Neural cell (in vitro differentiated cells): ENCODE measurements around the gene TMC6. TPM values are rescaled to one million over a fixed set of nuclear protein-coding genes. Genes with fewer than 3 reads are reported as not detected.
"Not testable (repeated sequence)": the region's sequence is repeated elsewhere in the genome, so short reads cannot be mapped to it uniquely, and the experiment has no call there.

Experiments used
- H2AFZ ChIP-seq: fragments of 200-600, 300-800 bp; sonication (generic), shearing (Covaris generic); 2 replicates; pipeline ENCODE4 v1.6.0; 2014; ENCODE audit warnings: low read depth, mild to moderate bottlenecking, antibody characterized with exemption, low read length, moderate library complexity
- H3F3A ChIP-seq: fragments of 200-600 bp; shearing (Covaris generic); 2 replicates; pipeline ENCODE4 v1.6.1; 2016; ENCODE audit warnings: mild to moderate bottlenecking, moderate library complexity, mixed read lengths, antibody characterized with exemption, low read length; ENCODE audit not compliant: insufficient read depth, poor library complexity, severe bottlenecking
- H3K27ac ChIP-seq: fragments of 200-600, 300-800 bp; sonication (generic), shearing (Covaris generic); 2 replicates; pipeline ENCODE4 v1.5.1; 2014; ENCODE audit warnings: mild to moderate bottlenecking, low read length, moderate library complexity
- H3K27me3 ChIP-seq: fragments of 300-800, 200-600 bp; sonication (generic), shearing (Covaris generic); 2 replicates; pipeline ENCODE4 v1.6.0; 2014; ENCODE audit warnings: mild to moderate bottlenecking, low read depth, low read length, moderate library complexity; ENCODE audit not compliant: insufficient read depth
- H3K36me3 ChIP-seq: fragments of 300-800, 200-600 bp; sonication (generic), shearing (Covaris generic); 2 replicates; pipeline ENCODE4 v1.5.1; 2014; ENCODE audit warnings: mild to moderate bottlenecking, antibody characterized with exemption, low read length, moderate library complexity; ENCODE audit not compliant: insufficient read depth
- H3K4me2 ChIP-seq: fragments of 300-800, 200-600 bp; sonication (generic), shearing (Covaris generic); 2 replicates; pipeline ENCODE4 v1.6.0; 2014; ENCODE audit warnings: mild to moderate bottlenecking, low read length
- H3K4me3 ChIP-seq: fragments of 300-800, 200-600 bp; sonication (generic), shearing (Covaris generic); 2 replicates; pipeline ENCODE4 v1.5.1; 2014; ENCODE audit warnings: mild to moderate bottlenecking, low read length, moderate library complexity
- H3K79me2 ChIP-seq: fragments of 200-600 bp; shearing (Covaris generic); replicated peaks from 2 replicates; pipeline ENCODE4 v1.6.0; 2014; ENCODE audit warnings: mild to moderate bottlenecking, low read length, moderate library complexity; ENCODE audit not compliant: insufficient read depth
- H3K9ac ChIP-seq: fragments of 300-800, 200-600 bp; sonication (generic), shearing (Covaris generic); 2 replicates; pipeline ENCODE4 v1.6.1; 2016; ENCODE audit warnings: mild to moderate bottlenecking, low read length, mixed read lengths
- H3K9me2 ChIP-seq: fragments of 200-600 bp; shearing (Covaris generic); 2 replicates; pipeline ENCODE4 v1.6.1; 2016; ENCODE audit warnings: mild to moderate bottlenecking, low read length, mixed read lengths; ENCODE audit not compliant: insufficient read depth
- H3K9me3 ChIP-seq: fragments of 200-600, 300-800 bp; sonication (generic), shearing (Covaris generic); 2 replicates; pipeline ENCODE4 v1.6.1; 2016; ENCODE audit warnings: mild to moderate bottlenecking, mixed run types, low read length, moderate library complexity, mixed read lengths
- H4K20me1 ChIP-seq: fragments of 200-600 bp; shearing (Covaris generic); 2 replicates; pipeline ENCODE4 v1.6.1; 2016; ENCODE audit warnings: mild to moderate bottlenecking, mixed run types; ENCODE audit not compliant: insufficient read depth
- EP300 ChIP-seq: fragments of 450-650 bp; conservative IDR thresholded peaks from 2 replicates; pipeline ENCODE4 v1.6.1; 2014; ENCODE audit warnings: antibody characterized with exemption, mild to moderate bottlenecking, moderate library complexity; ENCODE audit not compliant: poor library complexity, severe bottlenecking
- EZH2 ChIP-seq: fragments of 200-600, 300-800 bp; shearing (Covaris generic), sonication (generic); IDR thresholded peaks from 2 replicates; pipeline ENCODE4 v1.6.1; 2014; ENCODE audit warnings: antibody characterized with exemption, low read length, borderline replicate concordance, mild to moderate bottlenecking; ENCODE audit not compliant: insufficient read depth, poor library complexity, severe bottlenecking
- MXI1 ChIP-seq: fragments of 450-650 bp; conservative IDR thresholded peaks from 2 replicates; pipeline ENCODE4 v1.6.1; 2014; ENCODE audit warnings: antibody characterized with exemption, mild to moderate bottlenecking; ENCODE audit not compliant: poor library complexity, severe bottlenecking
- POLR2AphosphoS5 ChIP-seq: IDR thresholded peaks from 2 replicates; pipeline ENCODE4 v1.6.1; 2012
- RAD21 ChIP-seq: fragments of 450-650 bp; conservative IDR thresholded peaks from 2 replicates; pipeline ENCODE4 v1.6.1; 2014; ENCODE audit warnings: antibody characterized with exemption, mild to moderate bottlenecking, moderate library complexity
- REST ChIP-seq: IDR thresholded peaks from 2 replicates; pipeline ENCODE4 v1.6.1; 2012; ENCODE audit warnings: borderline replicate concordance
- SMC3 ChIP-seq: fragments of 450-650 bp; conservative IDR thresholded peaks from 2 replicates; pipeline ENCODE4 v1.6.1; 2014; ENCODE audit warnings: antibody characterized with exemption, mild to moderate bottlenecking, moderate library complexity; ENCODE audit not compliant: poor library complexity
- TAF1 ChIP-seq: IDR thresholded peaks from 2 replicates; pipeline ENCODE4 v1.6.1; 2012; ENCODE audit warnings: low read depth
- polyA plus RNA-seq: library from polyadenylated mRNA; depleted of rRNA; stranded (reverse); fragments of >200 nt; gene quantifications from 2 replicates; pipeline ENCODE4 v1.2.3, GENCODE V29; 2014
- TF ChIP-seq, protein P1 (sequence below): fragments of 450-650 bp; IDR thresholded peaks from 2 replicates; pipeline ENCODE4 v1.5.1; 2014; ENCODE audit warnings: antibody characterized with exemption, mild to moderate bottlenecking, moderate library complexity; ENCODE audit not compliant: poor library complexity, severe bottlenecking

The TMC6 gene
- polyA plus RNA-seq, 1 donor from 2014 or later: 0.16 TPM

DNA sequence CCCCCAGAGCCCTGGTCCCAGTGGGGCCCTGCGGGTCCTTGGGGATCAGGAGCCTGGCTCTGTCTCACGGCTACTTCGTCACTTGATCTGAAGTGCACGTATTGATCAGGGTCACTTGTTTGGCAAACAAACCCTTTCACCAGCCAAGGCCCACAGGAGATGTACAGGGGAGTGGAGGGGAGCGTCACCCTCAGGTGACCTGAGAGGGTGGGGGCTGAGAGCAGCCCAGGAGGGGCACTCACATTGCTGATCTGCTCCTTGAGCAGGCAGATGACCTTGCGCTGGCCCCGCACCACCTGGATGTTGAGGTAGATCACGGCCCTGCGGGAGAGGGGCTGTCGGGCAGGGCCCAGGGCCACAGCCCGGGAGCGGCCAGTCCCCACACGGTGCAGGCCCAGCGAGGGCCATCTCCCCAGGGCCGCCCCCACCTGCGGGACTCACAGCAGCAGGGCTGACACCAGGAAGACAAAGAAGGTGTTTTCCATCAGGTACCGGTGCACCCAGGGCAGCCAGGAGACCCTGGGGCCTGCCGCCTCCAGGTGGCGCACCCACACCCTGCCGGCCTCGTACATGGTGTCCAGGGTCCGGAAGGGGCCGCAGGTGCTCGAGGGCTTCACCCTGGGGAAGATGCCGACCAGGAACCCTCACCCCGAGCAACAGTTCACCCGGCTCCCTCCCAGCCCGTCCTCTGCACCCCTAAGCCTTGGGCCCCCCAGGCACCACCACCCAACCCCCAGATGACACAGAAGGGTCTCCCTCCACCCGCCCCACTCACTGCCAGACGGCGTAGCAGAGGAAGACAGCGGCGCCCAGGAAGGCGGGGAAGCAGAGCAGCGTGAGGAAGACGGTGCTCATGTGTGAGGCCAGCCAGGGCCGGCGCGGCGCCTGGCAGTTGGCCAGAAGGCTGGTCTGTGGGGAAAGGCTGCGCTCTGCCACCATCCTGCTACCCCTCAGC lies 11.3 kb downstream of the TMC6 start:
- no peak overlapping the region for H3K27ac ChIP-seq
- H3K9ac ChIP-seq: no peak overlapping the region
- H2AFZ ChIP-seq: no peak overlapping the region
- no peaks in the 10 kb centered on the region for H4K20me1 ChIP-seq
- H3K4me3 ChIP-seq: no peak overlapping the region
- no peaks in the 10 kb centered on the region for H3K9me3 ChIP-seq
- no peaks in the 10 kb centered on the region for H3K27me3 ChIP-seq
- no peaks in the 10 kb centered on the region for H3F3A ChIP-seq
- H3K79me2 ChIP-seq: no peaks in the 10 kb centered on the region
- TF ChIP-seq MXI1 (no peak), RAD21 (no peak), POLR2AphosphoS5 (peak; percentile 5), EZH2 (no peak)
- TF ChIP-seq, protein P1, sequence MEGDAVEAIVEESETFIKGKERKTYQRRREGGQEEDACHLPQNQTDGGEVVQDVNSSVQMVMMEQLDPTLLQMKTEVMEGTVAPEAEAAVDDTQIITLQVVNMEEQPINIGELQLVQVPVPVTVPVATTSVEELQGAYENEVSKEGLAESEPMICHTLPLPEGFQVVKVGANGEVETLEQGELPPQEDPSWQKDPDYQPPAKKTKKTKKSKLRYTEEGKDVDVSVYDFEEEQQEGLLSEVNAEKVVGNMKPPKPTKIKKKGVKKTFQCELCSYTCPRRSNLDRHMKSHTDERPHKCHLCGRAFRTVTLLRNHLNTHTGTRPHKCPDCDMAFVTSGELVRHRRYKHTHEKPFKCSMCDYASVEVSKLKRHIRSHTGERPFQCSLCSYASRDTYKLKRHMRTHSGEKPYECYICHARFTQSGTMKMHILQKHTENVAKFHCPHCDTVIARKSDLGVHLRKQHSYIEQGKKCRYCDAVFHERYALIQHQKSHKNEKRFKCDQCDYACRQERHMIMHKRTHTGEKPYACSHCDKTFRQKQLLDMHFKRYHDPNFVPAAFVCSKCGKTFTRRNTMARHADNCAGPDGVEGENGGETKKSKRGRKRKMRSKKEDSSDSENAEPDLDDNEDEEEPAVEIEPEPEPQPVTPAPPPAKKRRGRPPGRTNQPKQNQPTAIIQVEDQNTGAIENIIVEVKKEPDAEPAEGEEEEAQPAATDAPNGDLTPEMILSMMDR: no peak
- no peaks in the 10 kb centered on the region for H3K9me2 ChIP-seq
- H3K36me3 ChIP-seq: no peaks in the 10 kb centered on the region
- no peak overlapping the region for H3K4me2 ChIP-seq

GRCh38 chr17:78116411-78116810 lies 12.1 kb downstream of the TMC6 start:
- no peaks in the 10 kb centered on the region for H3K27me3 ChIP-seq
- no peak overlapping the region for H3K9ac ChIP-seq
- H3K9me3 ChIP-seq: no peaks in the 10 kb centered on the region
- no peaks in the 10 kb centered on the region for H4K20me1 ChIP-seq
- H3K36me3 ChIP-seq: no peaks in the 10 kb centered on the region
- H3K9me2 ChIP-seq: no peaks in the 10 kb centered on the region
- H3K79me2 ChIP-seq: no peaks in the 10 kb centered on the region
- H3K4me2 ChIP-seq: no peak overlapping the region
- H3K4me3 ChIP-seq: no peak overlapping the region
- no peak for TF ChIP-seq POLR2AphosphoS5
- no peak for TF ChIP-seq EZH2
- no peak for TF ChIP-seq REST
- TF ChIP-seq RAD21: no peak
- no peak for TF ChIP-seq SMC3
- no peak for TF ChIP-seq TAF1
- TF ChIP-seq, protein P1: no peak
- TF ChIP-seq EP300: no peak
- no peak for TF ChIP-seq MXI1
- H3K27ac ChIP-seq: no peak overlapping the region
- no peak overlapping the region for H2AFZ ChIP-seq
- no peaks in the 10 kb centered on the region for H3F3A ChIP-seq

DNA sequence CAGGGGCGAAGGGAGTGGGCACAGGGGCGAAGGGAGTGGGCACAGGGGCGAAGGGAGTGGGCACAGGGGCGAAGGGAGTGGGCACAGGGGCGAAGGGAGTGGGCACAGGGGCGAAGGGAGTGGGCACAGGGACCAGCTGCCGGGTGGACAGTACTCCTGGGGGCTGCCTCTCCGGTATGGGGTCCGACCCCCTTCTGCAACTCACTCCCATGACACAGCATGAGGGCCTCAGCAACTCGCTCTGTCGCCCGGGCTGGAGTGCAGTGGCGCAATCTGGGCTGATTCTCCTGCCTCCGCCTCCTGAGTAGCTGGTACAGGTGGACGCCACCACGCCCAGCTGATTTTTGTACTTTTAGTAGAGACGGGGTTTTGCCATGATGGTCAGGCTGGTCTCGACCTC lies 12.8 kb downstream of the TMC6 start:
- not testable (repeated sequence) for H3K4me2 ChIP-seq, H3F3A ChIP-seq, H3K9me2 ChIP-seq, H3K27me3 ChIP-seq, H3K79me2 ChIP-seq, H3K4me3 ChIP-seq, H4K20me1 ChIP-seq, H3K9me3 ChIP-seq, H3K27ac ChIP-seq, H3K9ac ChIP-seq, H2AFZ ChIP-seq, H3K36me3 ChIP-seq
